H9 (cell line): Measurements from ENCODE around the gene TOP3B. TPM values are rescaled to one million over a fixed set of nuclear protein-coding genes. Genes with fewer than 3 reads are reported as not detected.

Experiments
- DNase-seq: peaks from one replicate; pipeline ENCODE4 v3.0.0-alpha.2; 2017
- H2AFZ ChIP-seq: one replicate; pipeline ENCODE4 v1.6.1; 2013; ENCODE audit warnings: mild to moderate bottlenecking, low read length, control low read depth, moderate library complexity
- H2AK5ac ChIP-seq: 2 replicates; pipeline ENCODE4 v1.6.1; 2013; ENCODE audit warnings: low read length, control low read depth, mixed read lengths; ENCODE audit not compliant: insufficient read length
- H2BK120ac ChIP-seq: one replicate; pipeline ENCODE4 v1.6.1; 2013; ENCODE audit warnings: low read depth, mild to moderate bottlenecking, low read length, control low read depth, inconsistent platforms; ENCODE audit not compliant: poor library complexity, severe bottlenecking
- H2BK12ac ChIP-seq: 2 replicates; pipeline ENCODE4 v1.6.1; 2013; ENCODE audit warnings: low read length, control low read depth, mixed read lengths, low read depth; ENCODE audit not compliant: insufficient read length
- H2BK15ac ChIP-seq: 2 replicates; pipeline ENCODE4 v1.6.1; 2013; ENCODE audit warnings: low read depth, low read length, control low read depth
- H2BK20ac ChIP-seq: one replicate; pipeline ENCODE4 v1.6.1; 2013; ENCODE audit warnings: low read depth, mild to moderate bottlenecking, low read length, control low read depth, inconsistent platforms; ENCODE audit not compliant: poor library complexity, severe bottlenecking
- H2BK5ac ChIP-seq: 2 replicates; pipeline ENCODE4 v1.6.1; 2013; ENCODE audit warnings: low read length, control low read depth, mixed read lengths; ENCODE audit not compliant: insufficient read length
- H3K14ac ChIP-seq: 2 replicates; pipeline ENCODE4 v1.6.1; 2013; ENCODE audit warnings: low read length, control low read depth; ENCODE audit not compliant: insufficient read depth
- H3K18ac ChIP-seq: 2 replicates; pipeline ENCODE4 v1.6.1; 2013; ENCODE audit warnings: low read depth, mild to moderate bottlenecking, mixed read lengths, low read length, control low read depth; ENCODE audit not compliant: insufficient read length
- H3K23ac ChIP-seq: 2 replicates; pipeline ENCODE4 v1.6.1; 2013; ENCODE audit warnings: low read length, control low read depth, mixed read lengths, low read depth; ENCODE audit not compliant: insufficient read length
- H3K23me2 ChIP-seq: 2 replicates; pipeline ENCODE4 v1.6.1; 2013; ENCODE audit warnings: low read depth, mild to moderate bottlenecking, mixed read lengths, low read length, control low read depth; ENCODE audit not compliant: insufficient read length, poor library complexity, severe bottlenecking
- H3K27ac ChIP-seq: 2 replicates; pipeline ENCODE4 v1.5.1; 2013; ENCODE audit warnings: low read length, control low read depth, mixed read lengths, low read depth; ENCODE audit not compliant: insufficient read length
- H3K27me3 ChIP-seq: 2 replicates; pipeline ENCODE4 v1.6.1; 2013; ENCODE audit warnings: low read length, control low read depth, inconsistent platforms; ENCODE audit not compliant: insufficient read depth
- H3K4ac ChIP-seq: 2 replicates; pipeline ENCODE4 v1.6.1; 2013; ENCODE audit warnings: low read depth, mild to moderate bottlenecking, control low read depth, inconsistent platforms, low read length, moderate library complexity
- H3K4me1 ChIP-seq: 2 replicates; pipeline ENCODE4 v1.6.1; 2013; ENCODE audit warnings: low read length, control low read depth, inconsistent platforms; ENCODE audit not compliant: insufficient read depth
- H3K4me2 ChIP-seq: 2 replicates; pipeline ENCODE4 v1.6.1; 2013; ENCODE audit warnings: low read length, control low read depth, mixed read lengths; ENCODE audit not compliant: insufficient read length, insufficient read depth
- H3K56ac ChIP-seq: 2 replicates; pipeline ENCODE4 v1.6.1; 2013; ENCODE audit warnings: low read depth, mild to moderate bottlenecking, mixed read lengths, low read length, control low read depth; ENCODE audit not compliant: insufficient read length
- H3K79me1 ChIP-seq: 2 replicates; pipeline ENCODE4 v1.6.1; 2013; ENCODE audit warnings: low read depth, mild to moderate bottlenecking, moderate library complexity, low read length, control low read depth, inconsistent platforms; ENCODE audit not compliant: insufficient read depth, poor library complexity, severe bottlenecking
- H3K79me2 ChIP-seq: 2 replicates; pipeline ENCODE4 v1.6.1; 2013; ENCODE audit warnings: low read length, control low read depth, inconsistent platforms; ENCODE audit not compliant: insufficient read depth
- H3K9ac ChIP-seq: 2 replicates; pipeline ENCODE4 v1.6.1; 2013; ENCODE audit warnings: low read length, control low read depth, mixed read lengths; ENCODE audit not compliant: insufficient read length; ENCODE audit errors: extremely low read depth
- H3K9me3 ChIP-seq: one replicate; pipeline ENCODE4 v1.6.1; 2013; ENCODE audit warnings: low read depth, low read length, inconsistent platforms; ENCODE audit not compliant: control insufficient read depth
- H3T11ph ChIP-seq: one replicate; pipeline ENCODE4 v1.6.1; 2013; ENCODE audit warnings: mild to moderate bottlenecking, low read length, control low read depth, inconsistent platforms
- H4K20me1 ChIP-seq: one replicate; pipeline ENCODE4 v1.6.1; 2013; ENCODE audit not compliant: control insufficient read depth, insufficient read length, insufficient read depth
- H4K5ac ChIP-seq: 2 replicates; pipeline ENCODE4 v1.6.1; 2013; ENCODE audit warnings: low read depth, mild to moderate bottlenecking, mixed read lengths, low read length, control low read depth; ENCODE audit not compliant: insufficient read length
- H4K8ac ChIP-seq: replicated peaks from 2 replicates; pipeline ENCODE4 v1.6.1; 2013; ENCODE audit warnings: low read length, control low read depth, mixed read lengths, low read depth; ENCODE audit not compliant: insufficient read length
- H4K91ac ChIP-seq: 2 replicates; pipeline ENCODE4 v1.6.1; 2013; ENCODE audit warnings: low read depth, mild to moderate bottlenecking, moderate library complexity, mixed read lengths, low read length, control low read depth; ENCODE audit not compliant: insufficient read length
- H3K27ac Mint-ChIP-seq, 3 experiments: 2 replicates in 2 of 3; 3 replicates in 1 of 3; pipeline ENCODE4 v1.8.0; 2020 to 2021; ENCODE audit warnings: mixed read lengths in 3 of 3, mild to moderate bottlenecking in 1 of 3, moderate library complexity in 1 of 3
- H3K27me3 Mint-ChIP-seq: 2 replicates; pipeline ENCODE4 v1.8.0; 2021; ENCODE audit warnings: low read depth, mild to moderate bottlenecking, moderate library complexity, mixed read lengths
- H3K36me3 Mint-ChIP-seq, 3 experiments: 2 replicates in 2 of 3; 3 replicates in 1 of 3; pipeline ENCODE4 v1.8.0; 2020 to 2021; ENCODE audit warnings: low read depth in 3 of 3, mixed read lengths in 3 of 3; ENCODE audit not compliant: insufficient read depth in 1 of 3
- H3K4me1 Mint-ChIP-seq, 2 experiments: 2 replicates each; pipeline ENCODE4 v1.8.0; 2020; ENCODE audit warnings: mixed read lengths in 2 of 2
- H3K4me3 Mint-ChIP-seq, 2 experiments: 2 replicates in 1 of 2; 3 replicates in 1 of 2; pipeline ENCODE4 v1.8.0; 2020 to 2021; ENCODE audit warnings: mild to moderate bottlenecking in 2 of 2, mixed read lengths in 2 of 2, moderate library complexity in 1 of 2
- H3K9me3 Mint-ChIP-seq, 2 experiments: 2 replicates in 1 of 2; 3 replicates in 1 of 2; pipeline ENCODE4 v1.8.0; 2020; ENCODE audit warnings: mild to moderate bottlenecking in 2 of 2, mixed read lengths in 2 of 2, moderate library complexity in 1 of 2
- CTCF ChIP-seq: fragments of 200-600 bp; sonication (generic); conservative IDR thresholded peaks from 3 replicates; pipeline ENCODE4 v1.8.0; 2021; ENCODE audit warnings: antibody characterized with exemption, mild to moderate bottlenecking
- WGBS: extraction: QIAGEN DNeasy Blood & Tissue Kit; methylation state at CpG from one replicate; pipeline ENCODE4 v1.1.7; 2013; ENCODE audit warnings: missing lambda C conversion rate, low lambda C conversion rate, mixed read lengths; ENCODE audit not compliant: insufficient read length; ENCODE audit errors: extremely low coverage; 5-methylcytosine and 5-hydroxymethylcytosine counted together
- total RNA-seq: library from RNA; stranded (reverse); gene quantifications from 2 replicates; pipeline ENCODE4 v1.2.1, GENCODE V29; 2021

TOP3B gene
- total RNA-seq, 1 experiment from 2014 or later: 55.2 TPM

GRCh38 chr22:22015631-22016030 lies 33.0 kb upstream of the TOP3B start:
- Histone ChIP-seq H3K27ac (no peak overlapping the region), H4K8ac (no peak overlapping the region), H4K20me1 (no peaks in the 10 kb centered on the region), H2BK5ac (no peak overlapping the region), H3K14ac (no peak overlapping the region), H3K23ac (no peak overlapping the region), H3K56ac (no peak overlapping the region), H4K5ac (no peak overlapping the region), H2AK5ac (no peak overlapping the region), H3K4me1 (no peaks in the 10 kb centered on the region; the same call in 1 of the 2 replicates), H2BK120ac (no peak overlapping the region), H3K79me2 (no peaks in the 10 kb centered on the region), H3K4ac (no peak overlapping the region), H4K91ac (no peak overlapping the region), H3K18ac (no peak overlapping the region), H2BK15ac (no peak overlapping the region), H2BK20ac (no peak overlapping the region), H3K79me1 (no peaks in the 10 kb centered on the region), H2BK12ac (no peak overlapping the region), H3K27me3 (peaks cover 7% of the 10 kb centered on the region; the same call in 1 of the 2 replicates), H3K23me2 (no peaks in the 10 kb centered on the region), H3K9ac (no peak overlapping the region), H2AFZ (no peak overlapping the region), H3K4me2 (no peak overlapping the region), H3T11ph (no peak overlapping the region), H3K9me3 (no peaks in the 10 kb centered on the region)
- DNase-seq: no peak
- H3K27me3 Mint-ChIP-seq: peaks cover 96% of the 10 kb centered on the region
- no peaks in the 10 kb centered on the region for H3K36me3 Mint-ChIP-seq
- peaks cover 0 to 3% of the 10 kb centered on the region in 2 experiments; a peak in 1 of 5 replicates for H3K9me3 Mint-ChIP-seq
- no CpG with 5 or more reads among the region's 3 CpGs for WGBS
- H3K4me1 Mint-ChIP-seq: peaks cover 9 to 15% of the 10 kb centered on the region in 2 experiments
- no peak overlapping the region for H3K4me3 Mint-ChIP-seq
- H3K27ac Mint-ChIP-seq: no peak overlapping the region
- TF ChIP-seq CTCF: no peak
